Upper lobe of left lung (tissue), 4 donors: Measurements from ENCODE around the gene FOXP4.

Experiments used
- POLR2A ChIP-seq, 4 donors: fragments of 450-650 bp; IDR thresholded peaks; one replicate each; pipeline ENCODE4 v1.5.1; 2016 to 2017; ENCODE audit warnings: antibody characterized with exemption in 4 of 4, mild to moderate bottlenecking in 2 of 4
- TF ChIP-seq, protein P1 (sequence below), 6 experiments: fragments of 450-650 bp in 4 of 6; fragments of 200-600 bp in 2 of 6; sonication (generic) in 2 of 6; IDR thresholded peaks; one replicate each; pipeline ENCODE4 v1.5.1; 2016 to 2019; ENCODE audit warnings: antibody characterized with exemption in 6 of 6

DNA sequence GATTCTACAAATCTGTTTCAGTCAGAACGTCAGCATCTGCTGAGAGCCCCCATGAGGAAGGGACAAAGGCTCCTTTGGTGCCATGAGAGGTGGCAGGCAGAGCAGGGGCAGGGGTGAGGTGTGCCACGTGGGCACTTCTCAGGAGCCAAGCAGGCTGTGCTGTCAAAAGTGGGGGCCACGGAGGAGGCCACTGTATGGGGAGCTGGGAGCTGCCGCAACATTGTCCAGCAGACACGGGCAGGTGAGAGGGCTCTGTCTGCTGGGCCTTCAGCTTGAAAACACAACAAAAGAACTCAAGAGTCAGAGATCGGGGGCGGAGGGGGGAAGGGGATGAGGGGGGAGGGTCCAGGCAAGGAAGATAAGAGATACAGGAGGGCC is 21.6 kb upstream of the FOXP4 start:
- TF ChIP-seq, protein P1, sequence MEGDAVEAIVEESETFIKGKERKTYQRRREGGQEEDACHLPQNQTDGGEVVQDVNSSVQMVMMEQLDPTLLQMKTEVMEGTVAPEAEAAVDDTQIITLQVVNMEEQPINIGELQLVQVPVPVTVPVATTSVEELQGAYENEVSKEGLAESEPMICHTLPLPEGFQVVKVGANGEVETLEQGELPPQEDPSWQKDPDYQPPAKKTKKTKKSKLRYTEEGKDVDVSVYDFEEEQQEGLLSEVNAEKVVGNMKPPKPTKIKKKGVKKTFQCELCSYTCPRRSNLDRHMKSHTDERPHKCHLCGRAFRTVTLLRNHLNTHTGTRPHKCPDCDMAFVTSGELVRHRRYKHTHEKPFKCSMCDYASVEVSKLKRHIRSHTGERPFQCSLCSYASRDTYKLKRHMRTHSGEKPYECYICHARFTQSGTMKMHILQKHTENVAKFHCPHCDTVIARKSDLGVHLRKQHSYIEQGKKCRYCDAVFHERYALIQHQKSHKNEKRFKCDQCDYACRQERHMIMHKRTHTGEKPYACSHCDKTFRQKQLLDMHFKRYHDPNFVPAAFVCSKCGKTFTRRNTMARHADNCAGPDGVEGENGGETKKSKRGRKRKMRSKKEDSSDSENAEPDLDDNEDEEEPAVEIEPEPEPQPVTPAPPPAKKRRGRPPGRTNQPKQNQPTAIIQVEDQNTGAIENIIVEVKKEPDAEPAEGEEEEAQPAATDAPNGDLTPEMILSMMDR (IDR thresholded peaks at IDR 0.05) = no peak
- no peak for TF ChIP-seq POLR2A (IDR thresholded peaks at IDR 0.05)
